Subcutaneous abdominal adipose tissue (tissue), 5 donors: ENCODE data around the gene LRRC75A.
"Not testable (repeated sequence)": the region's sequence is repeated elsewhere in the genome, so short reads cannot be mapped to it uniquely, and the experiment has no call there.

Source experiments
- H3K27ac ChIP-seq: one replicate; pipeline ENCODE4 v1.7.0; 2013; ENCODE audit warnings: low read depth, mild to moderate bottlenecking, inconsistent platforms, low read length, moderate library complexity
- H3K27me3 ChIP-seq, 5 donors: one replicate each; pipeline ENCODE4 v1.7.0; 2013; ENCODE audit warnings: low read length in 5 of 5, inconsistent platforms in 1 of 5; ENCODE audit not compliant: control insufficient read depth in 5 of 5, insufficient read depth in 4 of 5
- H3K36me3 ChIP-seq, 5 donors: one replicate each; pipeline ENCODE4 v1.7.0; 2013; ENCODE audit warnings: low read length in 5 of 5; ENCODE audit not compliant: control insufficient read depth in 5 of 5, insufficient read depth in 5 of 5
- H3K4me1 ChIP-seq, 5 donors: one replicate each; pipeline ENCODE4 v1.7.0; 2013; ENCODE audit warnings: low read length in 5 of 5, mild to moderate bottlenecking in 3 of 5, moderate library complexity in 1 of 5; ENCODE audit not compliant: control insufficient read depth in 5 of 5, insufficient read depth in 5 of 5
- H3K4me3 ChIP-seq, 5 donors: one replicate each; pipeline ENCODE4 v1.7.0; 2013; ENCODE audit warnings: low read length in 5 of 5, low read depth in 1 of 5
- H3K9ac ChIP-seq, 5 donors: one replicate each; pipeline ENCODE4 v1.7.0; 2013; ENCODE audit warnings: low read length in 5 of 5, mild to moderate bottlenecking in 4 of 5, moderate library complexity in 3 of 5
- H3K9me3 ChIP-seq, 5 donors: one replicate each; pipeline ENCODE4 v1.7.0; 2013; ENCODE audit warnings: low read length in 5 of 5; ENCODE audit not compliant: control insufficient read depth in 5 of 5
- donor health status: healthy.
- donor health status: healthy.
- donor health status: healthy.
- donor health status: healthy.
- donor health status: healthy.

Gene LRRC75A

DNA sequence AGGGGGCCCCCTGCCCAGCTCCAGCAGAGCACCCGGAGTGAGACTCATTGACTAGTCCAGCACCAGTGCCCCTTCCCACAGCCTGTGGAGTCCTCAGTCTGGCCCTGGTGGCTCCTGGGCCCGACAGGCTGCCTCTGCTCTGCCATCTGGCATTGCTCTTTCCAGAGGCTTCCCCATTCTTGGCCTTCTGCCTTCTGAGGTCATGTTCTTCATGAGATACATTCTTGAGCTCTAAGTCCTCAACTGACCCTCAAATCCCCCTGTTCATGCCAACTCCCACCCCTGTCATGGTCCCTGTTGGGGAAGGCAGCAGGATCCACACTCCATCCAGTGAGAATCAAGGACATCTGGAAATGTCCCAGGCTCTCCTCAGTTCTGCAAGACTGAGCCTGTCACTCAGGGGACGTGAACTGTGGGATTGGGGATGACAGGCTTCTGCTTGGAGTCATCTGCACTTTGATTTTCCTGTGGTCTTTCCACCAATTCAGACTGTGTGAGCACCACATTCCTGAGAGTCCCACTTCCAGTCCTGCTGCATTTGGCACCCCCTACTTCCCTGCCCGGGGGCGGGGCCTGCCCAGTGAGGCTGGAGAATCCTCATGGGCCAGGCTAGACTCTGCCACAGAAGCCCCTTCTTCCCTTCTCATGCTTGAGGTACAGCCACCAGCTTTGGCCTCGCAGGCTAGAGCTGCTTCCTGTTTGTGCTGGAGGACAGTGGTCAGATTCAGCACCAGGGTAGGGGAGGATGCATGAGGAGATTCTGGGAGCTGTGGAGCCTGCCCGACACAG lies 73.9 kb downstream of the LRRC75A start:
- Histone ChIP-seq H3K4me1 (peaks cover 4 to 53% (median 34%) of the 10 kb centered on the region in 5 donors), H3K27ac (peak overlapping the region; percentile 70)

DNA sequence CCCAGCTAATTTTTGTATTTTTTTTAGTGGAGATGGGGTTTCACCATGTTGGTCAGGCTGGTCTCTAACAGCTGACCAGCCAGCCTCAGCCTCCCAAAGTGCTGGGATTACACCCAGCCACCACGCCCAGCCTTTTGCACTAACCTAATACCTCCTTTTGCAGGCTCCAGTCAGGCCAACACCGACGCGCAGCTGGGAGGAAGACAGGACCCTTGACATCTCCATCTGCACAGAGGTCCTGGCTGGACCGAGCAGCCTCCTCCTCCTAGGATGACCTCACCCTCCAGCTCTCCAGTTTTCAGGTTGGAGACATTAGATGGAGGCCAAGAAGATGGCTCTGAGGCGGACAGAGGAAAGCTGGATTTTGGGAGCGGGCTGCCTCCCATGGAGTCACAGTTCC lies 74.6 kb downstream of the LRRC75A start:
- H3K27ac ChIP-seq, result no peak overlapping the region
- no peak overlapping the region for H3K9ac ChIP-seq
- no peak overlapping the region for H3K4me3 ChIP-seq

More for the DNA sequence above, 73.9 kb downstream of the LRRC75A start:
- Histone ChIP-seq H3K36me3 (peaks cover 0 to 37% (median 21%) of the 10 kb centered on the region in 5 donors), H3K9me3 (no peaks in the 10 kb centered on the region), H3K9ac (peak overlapping the region in 1 of 5 donors; percentile 25), H3K27me3 (peaks cover 0 to 4% (median 0%) of the 10 kb centered on the region in 5 donors), H3K4me3 (no peak overlapping the region)

DNA sequence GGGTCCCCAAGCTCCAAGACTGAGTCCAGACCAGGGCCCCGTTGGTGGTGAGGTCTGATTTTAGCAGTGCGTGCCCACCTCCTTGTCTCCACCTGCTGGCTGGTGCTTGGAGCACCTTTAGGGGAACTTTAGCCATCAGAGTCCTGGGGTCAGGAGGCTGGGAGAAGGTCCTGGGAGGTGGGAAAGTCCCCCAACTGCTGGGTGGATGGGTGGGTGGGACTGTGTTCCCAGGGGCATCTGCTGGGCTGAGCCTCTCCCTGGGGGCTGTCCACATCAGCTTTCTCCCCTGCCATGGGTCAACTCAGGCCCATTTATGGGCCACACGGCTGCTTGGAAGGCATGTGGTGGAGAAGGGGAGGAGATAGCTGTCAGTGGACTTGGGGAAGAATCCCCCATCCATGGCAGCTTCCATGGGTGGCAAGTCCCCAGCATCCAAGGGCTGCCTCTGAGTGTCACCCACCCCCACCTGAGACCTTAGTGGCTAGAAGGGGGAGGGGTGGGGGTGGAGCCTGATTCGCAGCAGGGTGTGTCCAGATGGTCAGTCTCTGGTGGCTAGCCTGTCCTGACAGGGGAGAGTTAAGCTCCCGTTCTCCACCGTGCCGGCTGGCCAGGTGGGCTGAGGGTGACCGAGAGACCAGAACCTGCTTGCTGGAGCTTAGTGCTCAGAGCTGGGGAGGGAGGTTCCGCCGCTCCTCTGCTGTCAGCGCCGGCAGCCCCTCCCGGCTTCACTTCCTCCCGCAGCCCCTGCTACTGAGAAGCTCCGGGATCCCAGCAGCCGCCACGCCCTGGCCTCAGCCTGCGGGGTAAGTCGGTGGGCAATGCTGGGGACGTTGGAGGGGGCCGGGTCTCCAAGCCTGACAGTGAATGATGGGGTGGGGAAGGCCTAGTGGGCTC lies 76.7 kb downstream of the LRRC75A start, which contains the start of gene TRPV2:
TSS of gene TRPV2 (plus strand) at position 541 of the 894 bp plus-strand sequence. CDS start 2,098 bp downstream, outside the sequence.
- H3K27ac ChIP-seq, result peak within 1 kb of the TSS; percentile 93
- H3K36me3 ChIP-seq, result peaks cover 0 to 23% (median 11%) of the 10 kb centered on the region in 5 donors
- H3K27me3 ChIP-seq, result peaks cover 0 to 4% (median 0%) of the 10 kb centered on the region in 5 donors
- peak within 1 kb of the TSS; percentile 27 to 91 (median 81) for H3K9ac ChIP-seq
- H3K9me3 ChIP-seq, result no peaks in the 10 kb centered on the region
- peaks cover 4 to 53% (median 34%) of the 10 kb centered on the region in 5 donors for H3K4me1 ChIP-seq
- peak within 1 kb of the TSS; percentile 62 to 82 (median 78) for H3K4me3 ChIP-seq

More for the DNA sequence above, 74.6 kb downstream of the LRRC75A start:
- H3K27me3 ChIP-seq, result peaks cover 0 to 4% (median 0%) of the 10 kb centered on the region in 5 donors
- H3K4me1 ChIP-seq, result peaks cover 4 to 53% (median 34%) of the 10 kb centered on the region in 5 donors
- H3K9me3 ChIP-seq, result no peaks in the 10 kb centered on the region
- peaks cover 0 to 30% (median 14%) of the 10 kb centered on the region in 5 donors for H3K36me3 ChIP-seq

DNA sequence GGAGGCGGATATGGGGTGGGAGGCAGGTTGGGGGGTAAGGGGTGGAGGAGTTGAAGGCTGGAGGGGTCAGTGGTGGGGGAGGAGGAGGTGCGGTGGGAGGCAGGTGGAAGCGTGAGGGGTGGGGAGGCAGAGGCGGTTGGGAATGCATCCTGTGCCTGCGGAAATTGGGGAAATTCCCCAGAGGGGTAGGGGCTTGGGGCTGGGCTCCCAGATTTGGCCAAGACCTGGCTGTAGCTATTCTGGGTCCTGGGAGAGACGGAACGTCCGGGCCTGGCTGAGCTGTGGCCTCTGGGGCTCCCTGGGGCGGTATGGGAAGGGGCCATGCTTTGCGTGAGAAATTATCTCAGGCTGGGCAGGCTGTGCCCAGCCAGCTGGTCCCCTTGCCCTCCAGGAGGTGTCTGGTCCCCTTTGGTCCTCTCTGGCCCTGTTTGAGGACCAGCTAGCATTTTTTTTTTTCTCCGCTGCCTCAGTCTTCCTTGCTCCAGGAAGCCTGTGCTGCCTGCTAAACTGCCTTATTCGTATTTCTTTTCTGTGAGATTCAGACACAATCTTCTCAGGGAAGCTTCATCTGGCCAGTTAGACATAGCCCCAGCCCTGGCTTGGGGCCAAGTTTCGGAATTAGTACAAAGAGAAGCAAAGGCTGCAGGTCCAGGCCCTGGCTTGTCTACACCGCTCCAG lies 83.9 kb downstream of the LRRC75A start:
- H3K36me3 ChIP-seq, result no peaks in the 10 kb centered on the region
- peaks cover 0 to 15% (median 13%) of the 10 kb centered on the region in 5 donors for H3K4me1 ChIP-seq
- H3K27ac ChIP-seq, result peak overlapping the region; percentile 62
- peak overlapping the region in 2 of 5 donors; percentile 21 to 53 for H3K9ac ChIP-seq
- peak overlapping the region in 2 of 5 donors; percentile 31 to 36 for H3K4me3 ChIP-seq
- H3K27me3 ChIP-seq, result peaks cover 0 to 5% (median 0%) of the 10 kb centered on the region in 5 donors
- no peaks in the 10 kb centered on the region for H3K9me3 ChIP-seq

DNA sequence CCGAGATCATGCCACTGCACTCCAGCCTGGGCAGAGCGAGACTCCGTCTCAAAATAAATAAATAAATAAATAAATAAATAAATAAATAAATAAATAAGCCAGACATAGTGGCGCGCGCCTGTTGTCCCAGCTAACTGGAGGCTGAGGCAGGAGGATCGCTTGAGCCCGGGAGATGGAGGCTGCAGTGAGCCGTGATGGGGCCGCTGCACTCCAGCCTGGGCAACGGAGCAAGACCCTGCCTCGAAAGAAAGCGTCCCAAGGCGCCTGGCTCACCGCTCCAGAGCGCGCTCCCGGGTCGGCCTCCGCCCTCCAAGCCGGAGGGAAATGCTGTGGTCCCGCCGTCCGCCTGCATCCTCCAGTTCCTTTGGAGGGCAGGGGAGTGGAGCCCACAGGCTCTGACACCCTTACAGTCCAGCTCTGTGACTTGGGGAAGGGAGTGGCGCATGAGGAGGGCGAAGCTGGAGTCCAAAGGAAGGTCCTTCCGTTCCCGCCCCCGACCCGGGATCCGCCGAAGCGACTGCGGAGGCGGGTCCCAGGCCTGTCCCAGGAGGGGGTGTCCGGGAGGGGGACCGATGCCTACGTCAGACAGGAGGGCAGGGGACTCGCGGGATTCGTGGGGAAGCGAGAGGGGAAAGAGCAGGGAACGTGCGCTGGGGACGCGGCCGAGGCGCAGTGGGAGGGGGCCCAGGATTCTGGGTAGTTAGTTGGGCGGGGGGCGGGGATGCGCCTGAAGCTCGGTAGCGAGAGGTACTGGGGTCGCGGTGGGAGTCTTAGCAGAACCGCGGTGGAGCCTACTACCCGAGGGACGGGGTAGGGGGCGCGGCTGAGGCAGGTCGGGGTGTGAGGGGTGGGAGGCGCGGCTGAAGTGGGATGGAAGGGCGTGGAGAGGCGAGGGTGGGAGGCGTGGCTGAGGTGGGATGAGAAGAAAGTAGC lies 85.0 kb downstream of the LRRC75A start:
- peaks cover 0 to 5% (median 0%) of the 10 kb centered on the region in 5 donors for H3K27me3 ChIP-seq
- peak overlapping the region; percentile 61 to 74 (median 69) for H3K4me3 ChIP-seq
- H3K36me3 ChIP-seq, result no peaks in the 10 kb centered on the region
- peaks cover 0 to 15% (median 13%) of the 10 kb centered on the region in 5 donors for H3K4me1 ChIP-seq
- peak overlapping the region; percentile 50 for H3K27ac ChIP-seq
- H3K9me3 ChIP-seq, result no peaks in the 10 kb centered on the region
- peak overlapping the region in 4 of 5 donors; percentile 32 to 64 (median 48) for H3K9ac ChIP-seq

DNA sequence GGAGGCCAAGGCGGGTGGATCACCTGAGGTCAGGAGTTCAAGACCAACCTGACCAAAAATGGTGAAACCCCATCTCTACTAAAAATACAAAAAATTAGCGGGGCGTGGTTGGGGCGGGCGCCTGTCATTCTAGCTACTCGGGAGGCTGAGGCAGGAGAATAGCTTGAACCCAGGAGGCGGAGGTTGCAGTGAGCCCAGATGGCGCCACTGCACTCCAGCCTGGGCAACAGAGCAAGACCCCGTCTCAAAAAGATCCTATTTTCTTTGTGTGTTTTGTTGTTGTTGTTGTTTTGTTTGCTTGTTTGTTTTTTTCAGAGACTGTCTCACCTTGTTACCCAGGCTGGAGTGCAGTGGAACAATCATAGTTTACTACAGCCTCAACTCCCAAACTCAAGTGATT lies 88.1 kb downstream of the LRRC75A start:
- H3K27me3 ChIP-seq, H3K36me3 ChIP-seq, H3K9ac ChIP-seq, H3K9me3 ChIP-seq, H3K4me3 ChIP-seq, H3K27ac ChIP-seq: not testable (repeated sequence)
- peaks cover 0 to 15% (median 13%) of the 10 kb centered on the region in 5 donors for H3K4me1 ChIP-seq

DNA sequence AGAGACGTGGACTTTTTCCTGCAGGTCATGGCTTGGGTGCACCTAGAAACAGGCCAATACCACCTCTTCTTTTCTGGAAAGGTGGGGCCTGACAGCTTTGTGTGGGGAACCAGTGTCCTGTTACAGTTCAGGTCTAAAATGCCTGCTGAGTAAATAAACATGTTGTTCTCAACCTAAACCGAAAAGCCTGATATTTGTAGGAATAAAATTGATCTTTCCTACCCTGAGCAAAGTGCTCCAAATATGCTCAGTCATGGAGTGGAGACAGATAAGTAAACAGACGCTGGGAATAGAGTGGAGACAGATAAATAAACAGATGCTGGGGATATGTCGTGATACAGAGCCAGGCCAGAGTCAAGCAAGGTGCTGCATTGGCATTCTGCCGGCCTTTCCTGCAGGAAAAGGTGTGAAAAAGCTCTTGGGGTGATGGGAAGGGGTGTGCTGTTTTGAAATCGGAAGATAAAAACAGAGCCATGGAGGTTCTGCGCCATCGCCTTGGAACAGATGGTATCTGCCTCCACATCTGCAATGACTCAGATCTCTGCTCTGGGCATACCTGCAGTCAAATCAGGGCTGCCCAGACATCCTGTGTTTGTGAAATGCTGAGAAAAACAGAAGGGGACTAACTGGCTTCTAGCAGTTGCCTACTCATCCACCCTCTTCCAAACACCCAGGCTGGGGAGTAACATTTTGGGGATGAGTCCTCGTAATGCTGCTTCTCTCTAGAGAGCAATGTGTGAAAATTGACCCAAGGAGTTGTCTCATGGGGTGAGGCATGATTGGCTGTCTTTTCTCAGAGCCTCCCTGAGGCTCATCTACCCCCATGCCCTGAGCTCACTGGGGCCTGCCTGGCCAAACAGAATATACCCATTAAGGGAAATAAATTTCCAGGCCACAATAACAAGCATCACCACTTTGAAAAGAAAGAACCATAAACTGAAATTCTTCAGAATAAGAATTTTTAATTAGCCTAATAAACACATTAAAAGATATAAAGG lies 93.4 kb downstream of the LRRC75A start:
- no peak overlapping the region for H3K4me3 ChIP-seq
- H3K9ac ChIP-seq, result no peak overlapping the region
- H3K4me1 ChIP-seq, result no peaks in the 10 kb centered on the region
- H3K9me3 ChIP-seq, result no peaks in the 10 kb centered on the region
- H3K27me3 ChIP-seq, result no peaks in the 10 kb centered on the region
- no peaks in the 10 kb centered on the region for H3K36me3 ChIP-seq
- H3K27ac ChIP-seq, result no peak overlapping the region

DNA sequence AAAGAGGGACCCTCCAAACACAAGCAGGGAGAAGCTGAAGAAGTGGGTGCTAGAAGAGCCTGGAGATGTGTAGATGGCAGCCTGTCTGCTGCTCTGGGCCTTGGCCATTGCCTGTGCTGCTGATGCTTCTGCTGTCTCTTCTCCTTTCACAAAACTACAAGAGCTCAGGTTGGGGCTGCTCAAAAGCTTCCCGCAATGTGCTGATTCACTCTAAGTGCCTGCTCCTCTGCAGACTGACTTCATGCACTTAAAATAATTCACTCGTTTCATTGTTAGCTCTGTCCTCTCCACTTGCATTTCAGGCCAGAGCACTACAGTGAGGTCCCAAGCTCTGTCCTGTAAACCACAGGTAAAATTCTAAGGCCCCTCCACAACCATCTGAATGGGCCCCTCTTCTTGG lies 95.3 kb downstream of the LRRC75A start:
- H3K27ac ChIP-seq, H3K9ac ChIP-seq, H3K27me3 ChIP-seq, H3K36me3 ChIP-seq, H3K9me3 ChIP-seq, H3K4me1 ChIP-seq, H3K4me3 ChIP-seq: not testable (repeated sequence)
